MM.1S (cell line): ENCODE measurements around the gene OR8U1.

Experiments
- DNase-seq: peaks from one replicate; pipeline ENCODE4 v3.0.0-alpha.2; 2015
- H2AFZ ChIP-seq: fragments of 300-600 bp; sonication (generic); 2 replicates; pipeline ENCODE4 v1.6.0; 2016; ENCODE audit warnings: antibody characterized with exemption, low read length
- H3F3A ChIP-seq: fragments of 300-600 bp; sonication (generic); 2 replicates; pipeline ENCODE4 v1.6.1; 2016; ENCODE audit warnings: mild to moderate bottlenecking, antibody characterized with exemption, low read length, moderate library complexity, mixed read lengths; ENCODE audit not compliant: insufficient read depth
- H3K27ac ChIP-seq: fragments of 300-600 bp; sonication (generic); 2 replicates; pipeline ENCODE4 v1.5.1; 2016; ENCODE audit warnings: mild to moderate bottlenecking, low read length
- H3K27me3 ChIP-seq: fragments of 300-600 bp; sonication (generic); replicated peaks from 2 replicates; pipeline ENCODE4 v1.6.0; 2016; ENCODE audit warnings: low read length; ENCODE audit not compliant: insufficient read depth
- H3K36me3 ChIP-seq: fragments of 300-600 bp; sonication (generic); replicated peaks from 2 replicates; pipeline ENCODE4 v1.6.1; 2016; ENCODE audit warnings: mild to moderate bottlenecking, low read length, mixed read lengths; ENCODE audit not compliant: insufficient read depth
- H3K4me1 ChIP-seq: fragments of 300-600 bp; sonication (generic); 2 replicates; pipeline ENCODE4 v1.6.1; 2016; ENCODE audit warnings: low read length, mixed read lengths
- H3K4me2 ChIP-seq: fragments of 300-600 bp; sonication (generic); 2 replicates; pipeline ENCODE4 v1.6.0; 2016; ENCODE audit warnings: low read depth, low read length
- H3K4me3 ChIP-seq: fragments of 300-600 bp; sonication (generic); 2 replicates; pipeline ENCODE4 v1.5.1; 2016; ENCODE audit warnings: low read length, mixed read lengths
- H3K79me2 ChIP-seq: fragments of 300-600 bp; sonication (generic); 2 replicates; pipeline ENCODE4 v1.6.1; 2016; ENCODE audit warnings: mixed run types, low read length, mixed read lengths
- H3K9ac ChIP-seq: fragments of 300-600 bp; sonication (generic); 2 replicates; pipeline ENCODE4 v1.6.1; 2016; ENCODE audit warnings: low read length, mixed read lengths
- H3K9me2 ChIP-seq: fragments of 300-600 bp; sonication (generic); replicated peaks from 2 replicates; pipeline ENCODE4 v1.6.1; 2016; ENCODE audit warnings: mild to moderate bottlenecking, low read length, mixed read lengths; ENCODE audit not compliant: insufficient read depth
- H3K9me3 ChIP-seq: fragments of 300-600 bp; sonication (generic); replicated peaks from 2 replicates; pipeline ENCODE4 v1.6.1; 2016; ENCODE audit warnings: mild to moderate bottlenecking, low read length, mixed read lengths; ENCODE audit not compliant: insufficient read depth
- H4K20me1 ChIP-seq: fragments of 300-600 bp; sonication (generic); 2 replicates; pipeline ENCODE4 v1.6.1; 2016; ENCODE audit warnings: mild to moderate bottlenecking, low read length, moderate library complexity, mixed read lengths; ENCODE audit not compliant: insufficient read depth
- CTCF ChIP-seq: fragments of 300-600 bp; sonication (generic); IDR thresholded peaks from 2 replicates; pipeline ENCODE4 v1.5.1; 2016; ENCODE audit warnings: antibody characterized with exemption, low read length, mixed read lengths
- EZH2 ChIP-seq: fragments of 300-600 bp; sonication (generic); optimal IDR thresholded peaks from 2 replicates; pipeline ENCODE3; 2017; ENCODE audit warnings: low read depth, mild to moderate bottlenecking, antibody characterized with exemption, low read length, mixed read lengths
- EZH2phosphoT487 ChIP-seq: fragments of 300-600 bp; sonication (generic); IDR thresholded peaks from 2 replicates; pipeline ENCODE4 v1.6.1; 2018; ENCODE audit warnings: antibody characterized with exemption, low read length

OR8U1 gene

GRCh38 chr11:56375324-56375723 is at the start of gene OR8U1:
Gene OR8U1 (plus strand): TSS chr11:56375624. CDS start chr11:56375624, 0 bp downstream.
- H3K27ac ChIP-seq = no peak within 1 kb of the TSS
- H3K4me3 ChIP-seq = no peak within 1 kb of the TSS
- H3K36me3 ChIP-seq = no peaks in the 10 kb centered on the region
- H2AFZ ChIP-seq = no peak within 1 kb of the TSS
- no peaks in the 10 kb centered on the region for H3K9me2 ChIP-seq
- H3K4me2 ChIP-seq = no peak within 1 kb of the TSS
- H3K4me1 ChIP-seq = no peaks in the 10 kb centered on the region
- no peaks in the 10 kb centered on the region for H4K20me1 ChIP-seq
- H3K79me2 ChIP-seq = no peaks in the 10 kb centered on the region
- no peaks in the 10 kb centered on the region for H3K9me3 ChIP-seq
- DNase-seq = no peak
- no peak for TF ChIP-seq EZH2phosphoT487
- TF ChIP-seq EZH2 = no peak
- no peak for TF ChIP-seq CTCF
- H3F3A ChIP-seq = no peaks in the 10 kb centered on the region
- no peak within 1 kb of the TSS for H3K9ac ChIP-seq
- H3K27me3 ChIP-seq = no peaks in the 10 kb centered on the region

GRCh38 chr11:56331861-56332491 is 43.4 kb upstream of the OR8U1 start:
- no peaks in the 10 kb centered on the region for H3F3A ChIP-seq
- no peak for DNase-seq
- no peaks in the 10 kb centered on the region for H3K36me3 ChIP-seq
- H4K20me1 ChIP-seq = no peaks in the 10 kb centered on the region
- TF ChIP-seq EZH2phosphoT487 = no peak
- no peak for TF ChIP-seq CTCF
- TF ChIP-seq EZH2 = no peak
- H3K9me2 ChIP-seq = no peaks in the 10 kb centered on the region
- no peak overlapping the region for H2AFZ ChIP-seq
- no peak overlapping the region for H3K27ac ChIP-seq
- no peaks in the 10 kb centered on the region for H3K4me1 ChIP-seq
- no peak overlapping the region for H3K4me3 ChIP-seq
- H3K27me3 ChIP-seq = no peaks in the 10 kb centered on the region
- H3K79me2 ChIP-seq = no peaks in the 10 kb centered on the region
- no peaks in the 10 kb centered on the region for H3K9me3 ChIP-seq
- H3K4me2 ChIP-seq = no peak overlapping the region
- no peak overlapping the region for H3K9ac ChIP-seq

- TF ChIP-seq EZH2phosphoT487 (no peak), EZH2 (no peak), CTCF (no peak)
- H3K4me3 ChIP-seq = no peak overlapping the region
- H3K9ac ChIP-seq = no peak overlapping the region
- H3K4me2 ChIP-seq = no peak overlapping the region
- no peaks in the 10 kb centered on the region for H3K9me2 ChIP-seq
- no peaks in the 10 kb centered on the region for H3K27me3 ChIP-seq
- no peaks in the 10 kb centered on the region for H3K9me3 ChIP-seq
- no peaks in the 10 kb centered on the region for H4K20me1 ChIP-seq
- no peaks in the 10 kb centered on the region for H3K36me3 ChIP-seq
- H3F3A ChIP-seq = no peaks in the 10 kb centered on the region
- H2AFZ ChIP-seq = no peak overlapping the region
- no peak for DNase-seq
- no peaks in the 10 kb centered on the region for H3K79me2 ChIP-seq
- no peak overlapping the region for H3K27ac ChIP-seq
- no peaks in the 10 kb centered on the region for H3K4me1 ChIP-seq
These were observed 42.3 kb upstream of the OR8U1 start for GRCh38 chr11:56333156-56333555.
